Nephron (organoid): ENCODE measurements around the gene POLH.
"Not testable (repeated sequence)": the region's sequence is repeated elsewhere in the genome, so short reads cannot be mapped to it uniquely, and the experiment has no call there.

ENCODE experiments used
- H3K27ac Mint-ChIP-seq, 3 experiments: 2 replicates each; pipeline ENCODE4 v1.8.0; 2020; ENCODE audit warnings: mixed read lengths in 3 of 3, mild to moderate bottlenecking in 2 of 3, moderate library complexity in 1 of 3
- H3K27me3 Mint-ChIP-seq: 2 replicates; pipeline ENCODE4 v1.8.0; 2021; ENCODE audit warnings: low read depth, mild to moderate bottlenecking, moderate library complexity, mixed read lengths
- H3K36me3 Mint-ChIP-seq: 2 replicates; pipeline ENCODE4 v1.8.0; 2020; ENCODE audit warnings: low read depth, mixed read lengths
- H3K4me1 Mint-ChIP-seq: 2 replicates; pipeline ENCODE4 v1.8.0; 2020; ENCODE audit warnings: mixed read lengths
- H3K4me3 Mint-ChIP-seq, 3 experiments: 2 replicates each; pipeline ENCODE4 v1.8.0; 2020; ENCODE audit warnings: mild to moderate bottlenecking in 3 of 3, mixed read lengths in 3 of 3, moderate library complexity in 2 of 3
- H3K9me3 Mint-ChIP-seq: 2 replicates; pipeline ENCODE4 v1.8.0; 2020; ENCODE audit warnings: mixed read lengths
- TF ChIP-seq, protein P1 (sequence below), 3 experiments: fragments of 200-600 bp; sonication (generic); IDR thresholded peaks; one replicate each; pipeline ENCODE4 v1.5.0; 2021; ENCODE audit warnings: antibody characterized with exemption in 3 of 3; ENCODE audit not compliant: unreplicated experiment in 3 of 3

POLH gene

DNA sequence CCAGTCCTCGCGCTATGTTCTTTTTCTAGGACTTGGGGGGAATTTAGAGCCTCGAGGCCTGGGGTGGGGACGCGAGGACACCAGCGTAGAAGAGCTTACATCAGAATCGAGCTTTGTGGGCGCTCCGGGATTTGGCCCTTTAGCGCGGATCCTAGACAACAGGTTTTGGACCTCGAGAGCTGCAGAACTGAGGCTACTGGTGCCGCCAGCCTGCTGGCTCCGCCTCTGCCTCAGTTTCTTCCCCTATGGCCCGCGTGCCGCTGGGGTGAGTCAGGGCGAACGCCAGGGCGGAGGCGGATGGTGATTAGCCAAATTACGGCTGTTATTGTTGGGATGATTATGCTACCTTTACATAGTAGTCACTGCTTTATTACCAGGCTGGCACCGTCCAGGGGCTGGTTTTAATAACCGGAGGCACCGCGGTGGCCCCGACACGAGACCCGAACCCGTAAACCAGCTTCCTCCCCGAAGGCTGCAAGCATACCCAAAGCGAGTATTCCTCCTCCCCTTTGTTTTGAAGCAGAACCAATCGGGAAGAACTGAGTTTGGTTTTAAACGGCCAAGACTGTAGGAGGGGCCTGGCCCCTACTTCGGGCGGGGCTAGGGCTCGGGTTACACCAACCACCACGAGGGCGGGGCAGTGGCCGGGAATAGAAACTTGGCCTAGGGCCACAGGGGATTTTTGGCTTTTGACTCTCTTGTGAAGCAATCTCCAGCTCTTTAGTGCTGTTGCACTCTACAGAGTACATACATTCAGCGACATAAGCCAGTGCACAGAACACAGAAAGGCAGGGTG is 53.7 kb downstream of the POLH start:
- peak overlapping the region; percentile 97 to 100 (median 100) for H3K27ac Mint-ChIP-seq
- no peaks in the 10 kb centered on the region for H3K9me3 Mint-ChIP-seq
- TF ChIP-seq, protein P1, sequence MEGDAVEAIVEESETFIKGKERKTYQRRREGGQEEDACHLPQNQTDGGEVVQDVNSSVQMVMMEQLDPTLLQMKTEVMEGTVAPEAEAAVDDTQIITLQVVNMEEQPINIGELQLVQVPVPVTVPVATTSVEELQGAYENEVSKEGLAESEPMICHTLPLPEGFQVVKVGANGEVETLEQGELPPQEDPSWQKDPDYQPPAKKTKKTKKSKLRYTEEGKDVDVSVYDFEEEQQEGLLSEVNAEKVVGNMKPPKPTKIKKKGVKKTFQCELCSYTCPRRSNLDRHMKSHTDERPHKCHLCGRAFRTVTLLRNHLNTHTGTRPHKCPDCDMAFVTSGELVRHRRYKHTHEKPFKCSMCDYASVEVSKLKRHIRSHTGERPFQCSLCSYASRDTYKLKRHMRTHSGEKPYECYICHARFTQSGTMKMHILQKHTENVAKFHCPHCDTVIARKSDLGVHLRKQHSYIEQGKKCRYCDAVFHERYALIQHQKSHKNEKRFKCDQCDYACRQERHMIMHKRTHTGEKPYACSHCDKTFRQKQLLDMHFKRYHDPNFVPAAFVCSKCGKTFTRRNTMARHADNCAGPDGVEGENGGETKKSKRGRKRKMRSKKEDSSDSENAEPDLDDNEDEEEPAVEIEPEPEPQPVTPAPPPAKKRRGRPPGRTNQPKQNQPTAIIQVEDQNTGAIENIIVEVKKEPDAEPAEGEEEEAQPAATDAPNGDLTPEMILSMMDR (IDR thresholded peaks at IDR 0.05; ENCODE audit: unreplicated experiment in 3 of 3) = no peak
- no peaks in the 10 kb centered on the region for H3K27me3 Mint-ChIP-seq
- H3K4me3 Mint-ChIP-seq = peak overlapping the region; percentile 96 to 99 (median 97)
- H3K36me3 Mint-ChIP-seq = peaks cover 16% of the 10 kb centered on the region
- peaks cover 32% of the 10 kb centered on the region for H3K4me1 Mint-ChIP-seq

DNA sequence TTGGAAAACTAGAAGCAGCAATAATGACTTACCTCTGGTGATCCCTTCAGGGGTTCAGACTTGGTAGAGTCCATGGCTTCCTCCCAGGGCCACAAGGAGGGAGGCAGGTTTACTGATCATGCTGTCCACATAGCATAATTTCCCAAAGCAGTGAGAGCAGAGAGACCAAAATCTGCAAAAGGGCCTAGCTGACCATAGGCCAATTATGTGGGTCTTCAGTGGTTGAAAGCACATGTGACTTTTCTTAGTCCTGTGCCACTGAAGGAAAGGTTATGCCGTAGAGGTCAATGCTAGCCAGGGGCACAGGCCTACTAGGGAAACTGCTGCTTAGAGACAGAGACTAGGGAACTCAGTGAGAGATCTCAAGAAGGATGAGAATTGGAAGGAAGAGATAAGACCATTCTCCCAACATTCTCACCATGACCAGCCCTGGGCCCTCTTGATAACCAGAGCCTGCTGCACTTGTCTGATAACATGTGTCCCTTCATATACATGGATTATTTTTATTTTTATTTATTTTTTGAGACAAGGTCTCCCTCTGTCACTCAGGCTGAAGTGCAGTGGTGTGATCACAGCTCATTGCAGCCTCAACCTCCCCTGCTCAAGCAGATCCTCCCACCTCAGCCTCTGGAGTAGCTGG is 55.1 kb downstream of the POLH start:
- H3K27ac Mint-ChIP-seq = peak overlapping the region; percentile 60 to 100 (median 81)
- H3K4me3 Mint-ChIP-seq = peak overlapping the region in 2 of 3 experiments; percentile 54 to 62
- peaks cover 10% of the 10 kb centered on the region for H3K36me3 Mint-ChIP-seq
- no peaks in the 10 kb centered on the region for H3K9me3 Mint-ChIP-seq
- no peaks in the 10 kb centered on the region for H3K27me3 Mint-ChIP-seq
- TF ChIP-seq, protein P1 (IDR thresholded peaks at IDR 0.05; ENCODE audit: unreplicated experiment in 3 of 3) = no peak
- H3K4me1 Mint-ChIP-seq = peaks cover 46% of the 10 kb centered on the region

DNA sequence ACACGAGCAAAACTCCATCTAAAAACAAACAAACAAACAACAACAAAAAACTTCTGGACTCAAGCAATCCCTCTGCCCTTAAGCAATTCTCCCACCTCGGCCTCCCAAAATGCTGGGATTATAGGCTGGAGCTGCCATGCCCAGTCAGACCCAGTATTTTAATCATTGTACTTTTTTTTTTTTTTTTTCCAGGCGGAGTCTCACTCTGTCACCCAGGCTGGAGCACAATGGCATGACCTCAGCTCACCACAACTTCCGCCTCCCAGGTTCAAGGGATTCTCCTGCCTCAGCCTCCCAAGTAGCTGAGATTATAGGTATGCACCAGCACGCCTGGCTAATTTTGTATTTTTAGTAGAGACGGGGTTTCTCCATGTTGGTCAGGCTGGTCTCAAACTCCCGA is 57.0 kb downstream of the POLH start:
- not testable (repeated sequence) for H3K4me3 Mint-ChIP-seq, H3K36me3 Mint-ChIP-seq, H3K9me3 Mint-ChIP-seq, H3K27me3 Mint-ChIP-seq, H3K27ac Mint-ChIP-seq
- H3K4me1 Mint-ChIP-seq = peaks cover 40% of the 10 kb centered on the region

DNA sequence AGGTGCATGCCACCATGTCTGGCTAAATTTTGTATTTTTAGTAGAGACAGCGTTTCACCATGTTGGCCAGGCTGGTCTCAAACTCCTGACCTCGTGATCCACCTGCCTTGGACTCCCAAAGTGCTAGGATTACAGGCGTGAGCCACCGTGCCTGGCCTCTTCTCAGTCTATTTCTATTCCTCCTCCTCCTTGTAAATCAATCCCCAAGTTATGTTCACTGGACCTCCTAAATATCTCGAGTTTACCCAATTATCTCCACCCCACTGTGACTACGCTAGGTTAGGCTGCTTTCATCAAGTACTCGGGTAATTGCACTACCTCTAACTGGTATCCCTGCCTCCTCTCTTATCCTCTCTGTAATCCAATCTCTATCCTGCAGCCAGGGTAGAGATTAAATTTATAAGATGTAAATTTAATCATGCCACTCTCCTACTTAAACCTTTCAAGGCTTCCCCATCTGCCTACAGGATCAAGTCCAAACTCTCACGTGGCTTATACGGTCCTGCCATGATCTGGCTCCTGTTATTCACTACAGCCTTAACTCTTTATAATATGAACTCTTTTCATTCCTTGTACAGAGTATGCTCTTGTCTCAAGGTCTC is 58.8 kb downstream of the POLH start:
- TF ChIP-seq, protein P1 (IDR thresholded peaks at IDR 0.05; ENCODE audit: unreplicated experiment in 3 of 3) = no peak
- Mint-ChIP-seq H3K36me3 (peaks cover 12% of the 10 kb centered on the region), H3K4me3 (peak overlapping the region; percentile 98 to 100 (median 99)), H3K27me3 (no peaks in the 10 kb centered on the region), H3K27ac (peak overlapping the region; percentile 95 to 98 (median 96)), H3K9me3 (no peaks in the 10 kb centered on the region), H3K4me1 (peaks cover 43% of the 10 kb centered on the region)

DNA sequence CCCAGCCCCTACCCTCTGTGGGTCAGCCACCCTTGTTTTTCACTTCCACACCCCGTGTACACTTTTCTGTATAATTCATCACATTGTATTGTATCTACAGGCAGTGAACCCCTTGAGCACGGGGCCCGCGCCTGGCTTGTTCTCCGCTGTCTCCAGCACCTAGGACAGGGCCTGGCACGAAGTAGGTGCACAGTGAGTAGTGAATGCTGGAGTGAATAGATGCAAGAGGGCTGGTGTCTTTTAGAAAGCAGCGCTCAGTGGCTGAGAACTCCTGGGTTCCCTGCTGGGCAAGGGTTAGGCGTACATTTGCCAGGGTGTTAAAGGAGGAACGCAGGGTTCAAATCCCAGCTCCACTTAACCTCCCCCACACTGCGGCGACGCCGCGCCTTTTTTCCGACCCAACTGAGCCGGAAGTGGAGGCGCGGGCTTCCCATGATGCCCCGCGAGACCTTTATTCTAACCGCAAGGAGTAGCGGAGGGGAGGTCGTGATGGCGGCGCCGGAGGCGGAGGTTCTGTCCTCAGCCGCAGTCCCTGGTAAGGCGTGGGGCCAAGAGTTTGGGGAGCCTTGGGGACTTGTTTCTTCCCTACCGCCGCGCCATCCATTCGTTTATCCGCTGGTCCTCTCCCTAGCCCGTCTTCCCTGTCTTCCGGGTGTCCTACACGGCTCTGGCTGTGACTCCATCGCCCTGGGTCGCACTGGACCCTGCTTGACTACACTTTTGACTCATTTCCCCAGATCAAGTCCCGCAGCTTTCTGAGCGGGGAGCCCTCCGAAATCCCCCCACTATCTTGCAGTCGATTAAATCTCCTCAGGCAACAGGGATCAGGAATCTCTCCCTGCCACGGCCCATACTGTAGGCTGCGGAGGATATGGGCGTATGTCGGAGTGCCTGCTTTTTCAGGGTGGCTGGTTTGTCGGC is 59.7 kb downstream of the POLH start, which contains the start of gene MAD2L1BP:
Gene MAD2L1BP (plus strand): TSS at position 454 of the 921 bp plus-strand sequence. CDS start 36 bp downstream, at position 490.
- Mint-ChIP-seq H3K9me3 (no peaks in the 10 kb centered on the region), H3K36me3 (peaks cover 20% of the 10 kb centered on the region), H3K4me3 (peak within 1 kb of the TSS; percentile 98 to 100 (median 99)), H3K4me1 (peaks cover 41% of the 10 kb centered on the region), H3K27me3 (no peaks in the 10 kb centered on the region), H3K27ac (peak within 1 kb of the TSS; percentile 95 to 98 (median 96))
- TF ChIP-seq, protein P1 (IDR thresholded peaks at IDR 0.05; ENCODE audit: unreplicated experiment in 3 of 3) = no peak
